ENCODE results near the gene TLCD2.
A peak's percentile ranks its signal among the peaks of the same experiment; 100 is the strongest.
"Not testable (repeated sequence)": the region's sequence is repeated elsewhere in the genome, so short reads cannot be mapped to it uniquely, and the experiment has no call there.

Gene TLCD2, protein sequence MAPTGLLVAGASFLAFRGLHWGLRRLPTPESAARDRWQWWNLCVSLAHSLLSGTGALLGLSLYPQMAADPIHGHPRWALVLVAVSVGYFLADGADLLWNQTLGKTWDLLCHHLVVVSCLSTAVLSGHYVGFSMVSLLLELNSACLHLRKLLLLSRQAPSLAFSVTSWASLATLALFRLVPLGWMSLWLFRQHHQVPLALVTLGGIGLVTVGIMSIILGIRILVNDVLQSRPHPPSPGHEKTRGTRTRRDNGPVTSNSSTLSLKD
- 0.89 to 4.1 (median 2.3) reads per million in 17 experiments for total RNA-seq

DNA sequence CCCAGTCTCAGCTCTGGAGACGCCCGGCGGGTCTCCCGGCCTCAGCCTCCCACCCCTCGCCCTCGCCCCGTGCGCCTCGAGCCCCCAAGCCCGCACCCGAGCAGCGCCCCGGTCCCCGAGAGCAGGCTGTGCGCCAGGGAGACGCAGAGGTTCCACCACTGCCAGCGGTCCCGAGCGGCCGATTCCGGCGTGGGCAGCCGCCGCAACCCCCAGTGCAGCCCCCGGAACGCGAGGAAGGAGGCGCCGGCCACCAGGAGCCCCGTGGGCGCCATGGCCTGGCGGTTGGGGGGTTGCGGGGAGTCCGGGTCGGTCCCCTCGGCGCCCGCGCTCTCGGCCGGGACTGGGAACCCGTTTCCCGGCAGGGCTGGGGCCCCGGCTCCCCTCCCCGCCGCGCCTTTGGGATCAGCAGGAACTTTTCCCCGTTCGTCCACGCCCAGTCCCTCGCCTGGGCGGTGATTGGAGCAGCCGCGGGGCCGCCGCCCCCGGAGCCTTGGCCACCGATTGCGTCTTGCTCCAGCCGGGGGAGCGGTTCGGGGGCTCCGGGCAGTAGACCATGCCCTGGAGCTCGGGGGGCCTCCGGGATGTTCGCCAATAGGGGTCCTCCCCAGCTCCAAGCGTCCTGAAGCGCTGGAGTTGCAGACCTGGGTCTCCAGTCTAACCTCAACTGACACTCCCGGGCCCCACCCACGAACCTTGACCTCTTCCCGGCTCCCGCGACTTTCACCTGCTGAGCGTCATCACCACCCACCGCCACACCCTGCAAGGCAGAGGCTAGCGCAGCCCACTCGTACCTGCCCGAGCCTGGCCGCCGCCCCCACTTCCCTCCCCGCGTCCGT is at the start of gene TLCD2:
Gene TLCD2, minus strand, starts transcription at position 407 of the 836 bp plus-strand sequence. Its CDS starts 135 bp downstream, at position 272.
- DNase-seq: peak; percentile 42 to 77 (median 60)

DNA sequence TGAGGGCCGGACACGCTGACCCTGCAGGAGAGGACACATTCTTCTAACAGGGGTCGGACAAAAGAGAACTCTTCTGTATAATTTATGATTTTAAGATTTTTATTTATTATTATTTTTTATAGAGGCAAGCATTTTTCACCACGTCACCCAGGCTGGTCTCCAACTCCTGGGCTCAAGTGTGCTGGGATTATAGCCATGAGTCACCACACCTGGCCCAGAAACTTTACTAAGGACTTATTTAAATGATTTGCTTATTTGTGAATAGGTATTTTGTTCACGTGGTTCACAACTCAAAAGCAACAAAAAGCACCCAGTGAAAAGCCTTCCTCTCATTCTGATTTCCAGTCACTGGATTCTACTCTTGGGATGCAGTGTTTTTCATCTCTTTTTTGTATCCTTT is 49.4 kb upstream of the TLCD2 start:
- DNase-seq: no peak

DNA sequence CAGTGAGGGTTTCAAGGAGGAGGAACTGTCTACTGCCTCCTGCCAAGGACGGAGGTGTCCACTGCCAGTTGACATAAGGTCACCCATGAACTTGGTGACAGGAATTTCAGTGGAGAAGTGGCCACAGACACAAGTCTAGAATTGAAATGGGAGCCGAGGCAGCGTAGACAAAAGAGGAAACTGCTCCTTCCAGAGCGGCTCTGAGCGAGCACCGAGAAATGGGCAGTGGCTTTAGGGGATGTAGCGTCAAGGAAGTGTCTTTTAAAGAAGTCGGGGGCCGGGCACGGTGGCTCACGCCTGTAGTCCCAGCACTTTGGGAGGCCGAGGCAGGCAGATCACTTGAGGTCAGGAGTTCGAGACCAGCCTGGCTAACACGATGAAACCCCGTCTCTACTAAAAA is 48.6 kb upstream of the TLCD2 start:
- DNase-seq: peak; percentile 79 to 90 (median 88)

DNA sequence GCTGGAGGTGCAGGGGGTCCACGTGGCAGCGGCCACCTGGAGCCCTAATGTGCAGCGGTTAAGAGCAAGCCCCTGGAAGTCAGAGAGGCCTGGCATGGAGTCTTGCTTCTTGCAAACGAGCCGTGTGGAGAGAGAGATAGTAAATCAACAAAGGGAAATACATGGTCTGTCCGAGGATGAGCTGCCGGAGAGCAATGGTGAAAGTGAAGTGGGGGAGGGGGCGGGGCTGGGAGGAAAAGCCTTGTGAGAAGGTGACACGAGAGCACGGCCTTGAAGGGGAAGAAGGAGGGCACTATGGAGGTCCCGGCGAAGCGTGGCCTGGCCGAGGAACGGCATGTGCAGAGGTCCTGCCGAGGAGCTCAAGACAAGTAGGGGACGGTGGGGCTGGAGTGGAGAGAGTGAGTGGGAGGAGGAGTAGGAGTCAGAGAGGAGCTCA is 45.7 kb upstream of the TLCD2 start:
- no peak for DNase-seq

DNA sequence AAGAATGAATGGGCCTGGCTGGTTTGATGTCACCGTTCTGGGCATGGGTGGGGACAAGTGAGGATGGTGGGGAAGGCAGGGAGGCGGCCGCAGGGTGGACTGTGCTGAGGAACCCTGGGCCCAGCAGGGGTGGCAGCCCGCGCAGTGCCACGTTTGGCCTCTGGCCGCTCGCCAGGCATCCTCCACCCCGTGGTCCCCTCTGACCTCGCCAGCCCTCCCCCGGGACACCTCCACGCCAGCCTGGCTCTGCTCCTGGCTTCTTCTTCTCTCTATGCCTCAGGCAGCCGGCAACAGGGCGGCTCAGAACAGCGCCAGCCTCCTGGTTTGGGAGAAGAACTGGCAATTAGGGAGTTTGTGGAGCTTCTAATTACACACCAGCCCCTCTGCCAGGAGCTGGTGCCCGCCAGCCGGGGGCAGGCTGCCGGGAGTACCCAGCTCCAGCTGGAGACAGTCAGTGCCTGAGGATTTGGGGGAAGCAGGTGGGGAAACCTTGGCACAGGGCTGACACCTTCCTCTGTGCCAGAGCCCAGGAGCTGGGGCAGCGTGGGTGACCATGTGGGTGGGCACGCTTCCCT is 45.2 kb upstream of the TLCD2 start:
- DNase-seq: peak in 1 of 4 experiments; percentile 31

DNA sequence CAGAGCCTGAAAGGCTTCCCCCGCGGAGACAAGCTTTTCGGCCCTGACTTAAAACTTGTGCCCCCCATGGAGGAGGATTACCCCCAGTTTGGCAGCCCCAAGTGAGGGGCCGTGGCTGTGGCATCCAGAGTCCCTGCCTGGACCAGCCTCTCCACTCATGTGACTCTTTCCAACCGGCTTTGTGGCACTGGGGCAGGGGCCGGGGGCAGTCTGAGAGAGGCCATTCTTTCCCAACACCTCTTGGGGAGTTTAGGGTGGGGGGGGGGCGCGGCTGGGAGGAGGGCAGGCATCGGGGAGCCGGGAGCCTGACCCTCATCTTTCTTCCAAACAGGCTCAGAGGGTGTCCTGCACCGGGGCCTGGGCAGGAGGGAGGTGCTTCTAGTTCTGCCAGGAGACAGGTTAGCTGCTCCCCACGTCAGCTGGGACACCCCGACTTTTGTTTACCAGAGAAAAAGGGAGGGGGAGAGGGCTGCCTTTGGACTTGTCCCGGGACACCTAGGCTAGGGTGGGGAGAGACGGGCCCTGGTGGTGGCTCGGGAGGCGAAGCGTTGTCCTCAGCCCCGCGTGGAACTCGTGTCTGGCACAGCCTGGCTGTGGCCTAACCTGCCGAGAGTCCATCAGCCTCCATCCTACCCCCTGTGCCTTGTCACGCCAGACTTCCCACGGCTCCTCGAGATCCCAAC is 44.4 kb upstream of the TLCD2 start:
- DNase-seq: no peak

DNA sequence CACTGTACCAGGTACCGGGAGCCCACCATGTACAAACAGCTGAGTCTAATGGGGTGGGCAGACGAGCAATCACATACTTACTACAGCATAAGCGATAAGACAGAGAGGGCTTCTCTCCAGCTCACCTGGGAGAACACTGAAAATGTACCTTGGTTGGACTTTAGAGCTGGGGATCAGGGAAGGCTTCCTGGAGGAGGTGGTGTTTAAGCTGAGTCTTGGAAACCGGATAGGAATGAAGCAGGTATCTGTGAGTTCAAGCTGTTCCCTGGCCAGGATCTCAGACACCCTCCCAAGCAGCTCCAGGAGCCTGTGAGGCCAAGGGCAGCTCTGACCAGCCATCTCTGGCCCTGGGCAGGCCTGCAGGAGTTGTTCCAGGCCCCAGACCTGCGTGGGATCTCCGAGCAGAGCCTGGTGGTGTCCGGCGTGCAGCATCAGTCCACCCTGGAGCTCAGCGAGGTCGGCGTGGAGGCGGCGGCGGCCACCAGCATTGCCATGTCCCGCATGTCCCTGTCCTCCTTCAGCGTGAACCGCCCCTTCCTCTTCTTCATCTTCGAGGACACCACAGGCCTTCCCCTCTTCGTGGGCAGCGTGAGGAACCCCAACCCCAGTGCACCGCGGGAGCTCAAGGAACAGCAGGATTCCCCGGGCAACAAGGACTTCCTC is 43.7 kb upstream of the TLCD2 start:
- DNase-seq: peak; percentile 37 to 80 (median 63)

DNA sequence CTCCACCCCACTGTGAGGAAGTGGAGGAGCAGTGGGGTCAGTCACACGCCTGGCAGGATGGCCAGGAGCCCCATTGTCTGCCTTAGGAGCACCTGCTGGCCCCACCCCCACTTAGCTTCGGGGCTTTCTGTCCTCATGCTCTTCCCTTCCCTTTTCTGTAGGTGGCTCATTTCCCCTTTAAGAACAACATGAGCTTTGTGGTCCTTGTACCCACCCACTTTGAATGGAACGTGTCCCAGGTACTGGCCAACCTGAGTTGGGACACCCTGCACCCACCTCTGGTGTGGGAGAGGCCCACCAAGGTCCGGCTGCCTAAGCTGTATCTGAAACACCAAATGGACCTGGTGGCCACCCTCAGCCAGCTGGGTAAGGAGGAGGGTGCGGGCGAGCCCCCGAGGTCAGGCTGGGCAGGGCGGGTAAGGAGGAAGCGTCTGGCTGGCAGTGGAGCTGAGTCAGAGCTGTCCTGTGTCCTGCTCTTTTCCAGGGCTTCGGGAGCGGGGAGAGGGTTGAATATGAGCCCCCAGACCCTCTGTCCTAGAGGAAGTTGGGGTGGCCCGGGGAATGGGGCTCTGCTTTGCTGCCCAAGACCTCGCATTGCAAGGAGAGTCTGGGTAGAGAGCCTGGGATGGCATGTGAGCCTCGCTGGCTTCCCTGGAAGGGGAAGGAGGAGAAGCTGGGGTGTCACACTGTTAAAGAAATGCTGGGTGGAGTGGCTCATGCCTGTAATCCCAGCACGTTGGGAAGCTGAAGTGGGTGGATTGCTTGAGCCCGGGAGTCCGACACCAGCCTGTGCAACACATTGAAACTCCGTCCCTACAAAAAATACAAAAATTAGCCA is 42.5 kb upstream of the TLCD2 start:
- DNase-seq: peak; percentile 69 to 86 (median 79)

DNA sequence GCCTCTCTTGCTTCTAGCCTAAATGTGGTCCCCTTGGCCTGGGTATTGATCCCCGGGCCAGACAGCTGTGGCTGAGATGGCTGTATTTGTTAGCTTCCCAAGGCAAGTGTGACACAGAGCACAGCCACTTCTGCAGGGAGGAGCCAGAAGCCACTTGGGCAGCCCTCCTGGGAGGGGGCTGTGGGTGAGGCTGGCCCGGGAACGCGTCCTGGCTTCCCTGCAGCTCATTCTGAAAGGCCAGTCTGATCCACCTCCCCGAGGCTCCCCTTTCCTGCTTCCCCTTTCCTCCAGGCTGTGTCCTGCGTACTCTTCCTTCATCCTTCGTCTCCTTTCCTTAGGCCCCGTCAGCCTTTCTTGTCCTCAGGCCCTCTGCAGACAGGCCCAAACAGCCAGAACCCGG is 40.5 kb upstream of the TLCD2 start:
- DNase-seq: peak; percentile 28 to 63 (median 42)

DNA sequence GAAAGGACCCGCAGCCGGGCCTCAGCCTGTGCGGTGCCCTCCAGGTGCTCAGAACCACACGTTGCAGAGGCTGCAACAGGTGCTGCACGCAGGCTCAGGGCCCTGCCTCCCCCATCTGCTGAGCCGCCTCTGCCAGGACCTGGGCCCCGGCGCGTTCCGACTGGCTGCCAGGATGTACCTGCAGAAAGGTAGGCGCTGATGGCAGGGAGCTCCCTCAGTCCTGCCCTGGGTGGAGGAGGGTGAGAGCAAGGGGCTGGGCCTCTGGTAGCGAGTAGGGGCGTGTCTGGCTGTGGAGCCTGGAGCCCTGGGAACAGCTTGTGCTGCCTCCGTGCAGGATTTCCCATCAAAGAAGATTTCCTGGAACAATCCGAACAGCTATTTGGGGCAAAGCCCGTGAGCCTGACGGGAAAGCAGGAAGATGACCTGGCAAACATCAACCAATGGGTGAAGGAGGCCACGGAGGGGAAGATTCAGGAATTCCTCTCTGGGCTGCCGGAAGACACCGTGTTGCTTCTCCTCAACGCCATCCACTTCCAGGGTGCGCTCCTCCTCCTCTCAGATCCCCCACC is 36.9 kb upstream of the TLCD2 start:
- DNase-seq: no peak

DNA sequence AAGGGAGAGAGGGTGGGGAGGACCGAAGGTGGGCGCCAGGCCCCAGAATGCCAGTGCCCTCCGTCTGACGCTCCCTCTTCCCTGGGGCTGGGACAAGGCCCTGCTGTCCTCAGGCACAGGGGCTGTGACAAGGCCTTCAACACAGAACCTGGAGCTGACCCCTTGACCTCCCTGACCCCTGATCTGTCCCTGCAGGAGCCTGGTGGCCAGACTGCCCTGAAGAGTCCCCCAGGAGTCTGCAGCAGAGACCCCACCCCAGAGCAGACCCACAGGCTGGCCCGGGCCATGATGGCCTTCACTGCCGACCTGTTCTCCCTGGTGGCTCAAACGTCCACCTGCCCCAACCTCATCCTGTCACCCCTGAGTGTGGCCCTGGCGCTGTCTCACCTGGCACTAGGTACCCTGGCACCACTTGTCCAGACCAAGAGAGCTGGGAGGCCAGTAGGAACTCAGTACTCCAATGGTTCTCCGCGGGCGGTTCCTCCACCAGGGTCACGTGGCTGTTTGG is 35.4 kb upstream of the TLCD2 start:
- no peak for DNase-seq

DNA sequence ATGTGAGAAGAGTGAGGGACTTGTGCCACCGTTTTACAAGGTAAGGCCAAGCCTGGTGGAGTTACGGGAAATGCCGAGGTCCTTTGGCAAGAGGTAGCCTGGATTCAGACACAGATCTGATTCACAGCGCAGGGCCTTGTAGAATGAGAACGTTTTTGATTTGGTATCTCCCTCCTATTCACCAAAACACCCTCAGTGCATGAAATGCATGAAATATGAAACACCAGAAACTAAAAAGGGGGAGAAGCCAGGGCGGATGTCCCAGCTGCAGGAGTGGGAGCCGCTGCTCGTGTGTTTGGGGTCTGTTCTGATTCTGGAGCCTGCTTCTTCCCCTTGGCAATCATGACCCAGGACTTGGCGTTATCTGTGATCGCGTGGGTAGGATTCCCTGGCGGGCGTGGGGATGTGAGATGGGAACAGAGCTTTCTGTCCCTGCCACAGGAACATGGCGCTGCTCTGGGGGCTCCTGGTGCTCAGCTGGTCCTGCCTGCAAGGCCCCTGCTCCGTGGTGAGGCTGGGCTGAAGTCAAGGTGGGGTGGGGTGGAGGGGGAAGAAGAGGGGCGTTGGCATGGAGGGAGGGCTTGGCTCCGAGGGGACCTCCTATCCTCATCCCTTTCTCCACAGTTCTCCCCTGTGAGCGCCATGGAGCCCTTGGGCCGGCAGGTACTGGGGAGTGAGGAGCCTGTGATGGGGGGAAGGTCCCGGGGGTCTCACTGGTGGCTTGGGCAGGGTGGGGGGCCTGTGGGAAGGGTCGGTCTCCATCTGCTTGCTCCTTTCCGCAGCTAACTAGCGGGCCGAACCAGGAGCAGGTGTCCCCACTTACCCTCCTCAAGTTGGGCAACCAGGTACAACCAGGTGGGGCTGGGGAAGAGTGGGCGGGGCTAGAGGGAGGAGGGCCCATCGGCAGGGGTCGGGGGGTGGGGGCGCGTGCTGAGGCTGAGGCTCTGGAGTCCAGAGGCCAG is 34.7 kb upstream of the TLCD2 start:
- no peak for DNase-seq

DNA sequence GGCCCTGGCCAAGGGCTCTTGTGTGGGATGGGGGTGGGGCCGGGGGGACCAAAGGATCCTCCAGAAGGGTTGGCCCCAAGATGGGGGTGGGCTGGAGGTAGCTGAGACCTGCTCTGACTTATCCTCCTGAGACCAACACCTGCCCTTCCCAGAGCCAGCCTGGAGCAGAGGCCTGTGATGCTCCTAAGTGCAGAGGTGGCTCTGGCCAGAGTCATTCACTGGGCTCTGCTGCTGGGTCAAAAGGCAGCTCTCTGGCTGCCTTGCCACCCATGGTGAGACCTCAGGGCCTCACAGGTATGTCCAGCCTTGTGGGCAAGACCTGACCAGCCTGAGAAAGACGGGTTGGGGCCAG is 32.9 kb upstream of the TLCD2 start:
- no peak for DNase-seq

DNA sequence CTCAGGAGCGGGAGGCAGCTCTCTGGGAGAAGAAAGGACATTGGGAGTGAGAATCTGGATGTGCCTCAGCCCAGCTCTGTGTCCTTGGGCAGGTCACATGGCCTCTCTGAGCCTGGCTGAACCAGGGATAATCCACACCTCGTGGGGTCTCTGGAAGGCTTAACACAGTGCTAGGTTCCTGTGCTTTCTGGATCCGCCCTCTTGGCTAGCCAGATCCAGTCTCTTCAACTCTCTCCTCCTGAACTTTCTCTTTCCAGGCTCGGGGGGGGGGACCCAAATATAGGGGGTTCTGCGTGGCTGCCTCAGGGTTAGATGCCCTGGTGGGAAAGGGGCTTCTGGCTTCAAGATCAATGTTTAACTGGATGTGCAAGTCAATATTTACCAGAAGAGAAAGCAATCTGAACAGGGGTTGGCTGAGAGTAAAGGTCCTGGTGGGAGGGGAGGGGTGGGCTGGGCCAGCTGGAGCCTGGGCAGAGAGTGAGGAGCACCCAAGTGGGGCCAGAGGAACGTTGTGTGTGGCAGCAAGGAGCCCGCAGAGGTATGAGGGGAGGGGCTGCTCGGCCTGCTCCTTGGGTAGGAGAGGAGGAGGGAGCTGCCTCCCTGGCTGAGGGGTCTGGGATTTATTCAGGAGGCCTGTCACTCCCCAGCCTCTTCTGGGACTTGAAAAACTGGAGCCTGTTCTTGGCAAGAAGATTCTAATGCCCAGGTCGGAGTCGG is 32.4 kb upstream of the TLCD2 start, which contains the start of gene SERPINF2:
Gene SERPINF2, plus strand, starts transcription at position 501 of the 717 bp plus-strand sequence. CDS start 2,125 bp downstream, outside the sequence.
- DNase-seq: no peak

DNA sequence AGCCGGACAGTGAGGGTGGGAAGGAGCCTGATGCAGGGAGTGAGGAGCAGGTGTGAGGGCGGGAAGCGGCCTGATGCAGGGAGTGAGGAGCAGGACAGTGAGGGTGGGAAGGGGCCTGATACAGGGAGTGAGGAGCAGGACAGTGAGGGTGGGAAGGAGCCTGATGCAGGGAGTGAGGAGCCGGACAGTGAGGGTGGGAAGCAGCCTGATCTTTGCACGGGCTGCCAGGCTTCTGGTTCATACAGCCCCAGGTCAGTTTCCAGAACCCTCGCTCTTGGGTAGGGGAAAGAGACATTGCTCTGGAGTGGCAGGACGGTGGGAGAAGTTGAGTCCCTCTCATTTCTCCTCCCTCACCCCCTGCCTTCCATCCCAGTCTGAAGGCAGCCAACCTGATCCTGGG is 31.7 kb upstream of the TLCD2 start:
- not testable (repeated sequence) for DNase-seq

DNA sequence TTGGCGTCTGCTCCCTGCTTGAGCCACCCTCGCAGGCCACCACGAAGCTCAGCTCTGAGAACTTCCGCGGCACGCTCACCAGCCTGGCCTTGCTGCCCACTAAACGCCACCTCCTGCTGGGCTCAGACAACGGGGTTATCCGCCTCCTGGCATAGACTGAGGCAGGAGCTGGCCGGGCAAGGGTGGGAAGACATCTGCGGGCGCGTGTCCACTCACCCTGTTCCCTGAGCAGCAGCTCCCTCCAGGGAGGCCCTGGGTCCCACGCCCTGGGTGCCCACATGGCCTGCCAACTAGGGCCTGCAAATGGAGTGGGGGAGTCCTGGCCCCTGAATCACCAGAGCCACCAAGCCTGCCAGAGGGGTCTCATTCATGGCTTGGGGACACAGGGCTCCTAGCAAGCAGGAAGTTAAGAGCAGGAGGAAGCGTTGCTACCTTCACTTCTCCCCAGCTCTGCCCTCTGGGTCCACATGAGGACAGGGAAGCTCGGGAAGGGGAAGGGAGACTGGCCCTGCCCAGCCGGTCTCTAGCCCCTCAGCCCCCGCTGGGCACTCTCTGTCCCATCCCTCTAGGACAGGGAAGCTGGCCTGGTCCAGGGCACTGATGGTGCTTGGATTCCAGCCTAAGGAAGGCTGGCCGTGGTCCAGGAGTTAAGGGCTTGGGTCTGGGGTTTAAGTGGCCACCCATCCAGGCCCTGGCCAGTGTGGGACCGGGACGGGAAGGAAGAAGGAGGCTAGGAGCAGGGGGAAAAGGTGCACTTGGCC is 27.5 kb upstream of the TLCD2 start:
- DNase-seq: peak in 2 of 4 experiments; percentile 41 to 53

DNA sequence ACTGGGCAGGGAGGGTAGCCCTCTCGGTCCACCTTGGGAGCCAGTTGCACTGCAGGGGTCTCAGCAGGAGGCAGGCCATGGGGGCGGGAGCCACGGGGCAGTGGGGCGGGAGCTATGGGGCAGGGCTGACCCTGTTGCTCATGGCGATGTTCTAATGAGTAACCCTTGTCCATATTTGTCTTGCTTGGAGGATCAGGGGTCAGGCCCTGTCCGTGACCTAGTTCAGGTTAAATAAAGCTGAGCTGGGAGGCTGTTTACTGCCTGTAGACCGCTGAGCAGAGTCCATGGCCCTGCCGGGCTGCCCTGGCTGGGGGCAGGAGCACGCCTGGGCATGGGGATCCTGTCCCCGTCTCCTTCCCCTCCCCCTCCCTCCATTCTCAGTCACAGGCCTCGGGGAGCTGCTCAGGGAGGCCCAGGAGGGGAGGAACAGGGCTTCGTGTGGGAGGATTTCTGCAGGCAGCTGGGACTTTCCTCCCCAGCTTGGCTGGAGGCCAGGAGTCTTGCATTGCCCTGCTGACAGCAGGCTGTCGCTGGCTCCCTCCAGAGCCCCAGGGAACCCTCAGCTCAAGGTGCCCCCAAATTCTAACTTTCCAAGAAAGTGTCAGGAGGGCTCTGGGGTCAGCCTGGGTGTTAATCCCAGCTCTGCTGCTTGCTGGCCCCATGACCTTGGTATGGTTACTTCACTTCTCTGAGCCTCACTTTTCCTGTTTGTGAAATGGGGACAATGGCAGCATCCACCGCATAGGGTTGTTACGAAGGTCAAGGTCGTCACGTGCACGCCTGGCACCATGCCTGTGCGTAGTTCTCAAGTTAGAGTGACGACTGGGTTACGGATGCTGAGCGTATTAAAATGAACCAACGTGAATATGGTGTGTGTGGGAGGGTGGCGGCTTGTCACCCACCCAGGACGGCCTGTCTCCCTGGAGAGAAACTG is 26.4 kb upstream of the TLCD2 start:
- DNase-seq: peak; percentile 88 to 97 (median 96)
